GM21723 (cell line): ENCODE measurements around the gene CGA.
"Not testable (repeated sequence)": the region's sequence is repeated elsewhere in the genome, so short reads cannot be mapped to it uniquely, and the experiment has no call there.

Experiments
- ATAC-seq: cut with Tn5 transposase; IDR thresholded peaks from one replicate; pipeline ENCODE4 v1.9.1; 2021; ENCODE audit warnings: mild to moderate bottlenecking, moderate library complexity; ENCODE audit not compliant: unreplicated experiment

The CGA gene

DNA sequence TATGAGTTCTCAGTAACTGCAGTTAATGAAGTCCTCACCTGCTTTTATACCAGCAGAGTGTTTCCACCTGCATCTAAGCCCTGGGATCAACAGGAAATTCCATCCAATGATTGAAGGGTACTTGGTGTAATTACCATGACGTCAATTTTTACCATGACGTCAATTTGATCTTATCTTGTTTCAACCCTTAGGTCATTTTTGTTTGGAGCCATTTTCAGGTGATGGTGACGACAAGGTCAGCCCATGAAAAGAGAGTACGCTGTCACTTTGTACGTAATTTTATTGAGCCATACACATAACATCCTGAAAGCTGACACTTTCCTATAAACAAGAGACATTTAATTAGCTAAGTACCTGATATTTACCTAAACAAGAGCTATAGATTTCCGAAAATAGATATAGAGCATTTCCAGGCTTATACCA, at the start of gene CGA:
CGA (minus strand) TSS at position 20 of the 423 bp plus-strand sequence. CDS start 6,906 bp downstream, outside the sequence.
- ATAC-seq = no peak

DNA sequence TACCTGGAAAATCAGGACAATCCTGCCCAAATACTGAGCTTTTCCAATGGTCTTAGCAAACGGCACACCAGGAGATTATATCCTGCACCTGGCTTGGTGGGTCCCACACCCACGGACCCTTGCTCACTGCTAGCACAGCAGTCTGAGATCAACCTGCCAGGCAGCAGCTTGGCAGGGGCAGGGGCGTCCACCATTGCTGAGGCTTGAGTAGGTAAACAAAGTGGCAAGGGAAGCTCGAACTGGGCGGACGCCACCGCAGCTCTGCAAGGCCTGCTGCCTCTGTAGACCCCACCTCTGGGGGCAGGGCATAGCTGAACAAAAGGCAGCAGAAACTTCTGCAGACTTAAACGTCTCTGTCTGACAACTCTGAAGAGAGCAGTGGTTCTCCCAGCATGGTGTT, 45.0 kb upstream of the CGA start:
- ATAC-seq = not testable (repeated sequence)

DNA sequence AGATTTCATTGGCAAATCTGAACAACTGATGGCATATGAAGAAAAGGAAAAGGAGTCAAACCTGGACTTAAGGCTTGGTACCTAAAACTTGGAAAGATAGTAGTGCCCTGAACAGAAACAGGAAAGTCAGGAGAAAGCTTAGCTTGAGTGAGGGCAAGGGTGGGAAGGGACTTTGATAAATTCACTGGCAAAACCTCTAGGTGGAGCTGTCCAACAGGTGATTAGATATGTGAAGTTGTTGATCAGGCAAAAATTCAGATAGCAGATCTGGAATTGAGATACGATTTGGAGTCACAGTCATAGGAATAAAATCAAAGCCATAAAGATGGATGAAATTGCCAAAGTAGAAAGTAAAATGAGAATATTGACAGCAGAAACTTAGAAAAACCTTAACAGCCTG, 44.3 kb upstream of the CGA start:
- ATAC-seq = peak; percentile 63

DNA sequence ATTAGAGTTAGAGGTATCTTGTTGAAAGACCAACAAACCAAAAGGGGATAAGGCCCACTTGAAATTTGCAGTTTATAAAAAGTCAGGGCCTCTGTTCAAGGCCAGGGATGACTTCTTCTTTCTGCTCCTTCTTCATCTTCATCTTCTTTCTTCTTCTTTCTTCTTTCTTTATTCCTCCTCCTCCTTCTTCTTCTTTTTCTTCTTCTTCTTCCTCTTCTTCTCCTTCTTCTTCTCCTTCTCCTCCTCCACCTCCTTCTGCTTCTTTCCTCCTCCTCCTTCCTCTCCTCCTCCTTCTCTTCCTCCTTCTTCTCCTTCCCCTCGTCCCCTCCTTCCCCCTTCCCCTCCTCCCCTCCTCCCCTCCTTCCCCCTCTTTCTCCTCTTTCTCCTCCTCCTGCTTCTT, 42.1 kb upstream of the CGA start:
- ATAC-seq = no peak

DNA sequence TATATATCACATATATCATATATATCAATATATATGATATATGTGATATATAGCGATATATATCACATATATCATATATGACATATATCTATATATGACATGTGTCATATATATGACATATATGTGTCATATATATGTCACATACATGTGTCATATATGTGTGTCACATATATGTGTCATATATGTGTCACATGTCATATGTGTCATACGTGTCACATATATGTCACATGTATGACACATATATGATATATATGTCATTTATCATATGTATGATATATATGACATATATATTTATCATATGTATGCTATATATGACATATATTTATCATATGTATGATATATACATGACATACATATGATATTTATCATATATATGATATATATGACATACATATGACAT, 32.8 kb upstream of the CGA start:
- ATAC-seq = no peak

DNA sequence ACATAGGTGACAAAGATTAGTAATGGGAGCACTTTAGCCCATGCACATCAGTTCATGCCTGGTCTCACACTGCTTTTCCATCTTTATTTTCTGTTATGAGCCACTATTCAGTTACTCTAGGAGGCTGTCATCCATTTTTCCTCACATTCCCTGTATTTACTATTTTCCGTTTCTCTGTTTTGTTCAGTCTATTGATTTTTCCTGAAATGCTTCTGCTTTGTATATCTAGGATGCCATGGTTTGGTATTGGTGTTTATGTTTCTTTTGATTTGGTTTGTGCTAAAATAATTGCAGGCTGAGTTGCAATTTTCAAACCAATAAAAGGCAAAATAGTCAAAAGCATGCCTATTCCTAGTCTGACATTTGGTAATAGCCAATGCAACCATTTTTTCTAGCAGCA, 31.6 kb upstream of the CGA start:
- no peak for ATAC-seq

DNA sequence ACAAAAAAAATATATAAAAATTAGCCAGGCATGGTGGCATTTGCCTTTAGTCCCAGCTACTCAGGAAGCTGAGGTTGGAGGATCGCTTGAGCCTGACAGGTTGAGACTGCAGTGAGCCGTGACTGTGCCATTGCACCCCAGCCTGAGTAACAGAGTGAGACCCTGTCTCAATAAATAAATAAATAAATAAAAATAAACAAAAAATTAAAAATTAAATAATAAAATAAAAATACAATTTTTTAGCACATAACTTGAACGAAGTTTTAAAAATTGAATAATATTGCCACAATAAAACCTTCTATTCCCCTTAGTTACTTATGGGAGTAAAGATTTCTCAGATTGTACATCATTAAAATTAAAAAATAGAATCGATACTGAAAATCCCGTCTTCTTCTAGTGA, 29.2 kb upstream of the CGA start:
- no peak for ATAC-seq

DNA sequence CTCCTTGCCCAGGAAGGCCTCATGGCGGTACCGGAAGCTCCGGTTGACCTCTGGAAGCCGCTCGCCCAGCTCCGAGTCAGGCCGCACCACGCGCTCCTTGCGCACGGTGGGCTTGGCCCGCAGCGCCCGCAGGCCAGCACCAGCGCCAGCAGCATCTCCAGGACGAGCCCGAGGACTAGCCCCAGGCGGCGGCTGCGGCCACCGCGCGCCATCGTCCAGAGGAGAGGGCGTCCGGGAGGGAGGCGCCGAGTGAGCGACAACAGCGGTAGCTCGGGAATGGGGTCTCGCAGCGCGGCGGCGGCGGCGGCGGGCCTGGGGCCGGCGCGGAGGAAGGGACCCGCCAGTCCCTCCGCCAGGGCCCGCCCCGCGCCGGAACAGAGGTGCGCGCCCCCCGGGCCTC, 27.6 kb upstream of the CGA start:
- no peak for ATAC-seq

DNA sequence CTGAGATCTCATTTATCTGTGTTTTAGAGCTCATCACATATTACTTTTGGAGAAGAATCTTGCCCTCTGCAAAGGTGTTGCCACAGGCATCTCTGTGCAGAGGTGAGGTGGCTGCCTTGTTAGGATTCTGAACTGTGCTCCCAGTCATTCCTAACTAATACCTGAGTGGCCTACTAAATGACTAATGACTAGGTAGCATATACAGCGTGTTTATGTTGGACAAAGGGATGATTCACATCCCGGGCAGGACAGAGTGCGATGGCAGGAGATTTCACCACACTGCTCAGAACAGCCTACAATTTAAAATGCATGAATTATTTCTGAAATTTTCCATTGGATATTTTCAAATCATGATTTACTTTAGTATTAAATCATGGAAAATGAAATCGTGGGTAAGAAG, 23.1 kb upstream of the CGA start:
- ATAC-seq = no peak

DNA sequence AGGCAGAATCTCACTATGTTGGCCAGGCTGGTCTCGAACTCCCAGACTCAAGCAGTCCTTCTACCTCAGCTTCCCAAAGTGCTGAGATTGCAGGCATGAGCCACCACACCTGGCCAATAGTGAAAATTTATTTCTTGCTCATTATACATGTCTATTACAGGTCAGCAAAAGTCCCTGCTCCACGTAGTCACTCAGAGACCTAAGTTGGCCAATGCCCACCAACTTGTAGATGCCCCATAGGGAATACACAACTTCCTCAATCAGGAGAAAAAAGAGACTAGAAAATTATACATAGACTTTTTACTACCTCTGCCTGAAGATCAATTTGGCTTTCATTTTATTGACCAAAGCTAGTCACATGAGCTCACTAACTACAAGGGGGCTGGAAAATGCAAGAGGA, 22.0 kb upstream of the CGA start:
- ATAC-seq = no peak

DNA sequence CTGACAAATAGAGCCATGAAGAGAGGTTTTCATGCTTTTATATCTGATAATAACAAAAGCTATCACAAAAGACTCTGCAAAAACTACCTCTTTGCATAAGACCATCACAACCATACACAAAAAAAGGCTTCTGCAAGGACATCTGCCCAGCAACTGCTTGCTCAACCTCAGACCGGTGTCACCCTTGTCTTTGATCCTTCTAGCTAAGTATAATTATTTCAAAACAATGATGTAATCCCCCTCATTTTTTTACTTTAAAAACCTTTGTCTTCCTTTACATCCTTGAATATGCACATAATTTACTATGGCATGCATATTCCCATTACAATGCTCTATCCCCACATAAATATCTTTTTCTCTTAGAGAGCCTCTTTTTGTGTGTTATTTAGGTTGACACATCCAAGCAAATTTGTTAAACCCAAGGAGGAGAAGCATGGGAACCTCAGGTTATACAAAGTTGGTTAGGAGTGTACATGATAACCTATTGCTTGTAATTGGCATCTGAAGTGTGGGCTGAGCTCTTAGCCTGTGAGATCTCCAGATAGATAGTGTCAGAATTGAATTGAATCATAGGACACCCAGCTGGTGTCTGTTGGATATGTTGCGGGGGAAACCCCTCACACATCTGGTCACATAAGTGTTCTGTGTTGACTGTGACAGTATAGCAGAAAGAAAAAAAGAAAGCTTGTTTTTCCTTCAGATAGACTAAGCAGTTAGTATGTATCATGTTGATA, 20.7 kb upstream of the CGA start:
- ATAC-seq = peak; percentile 97

DNA sequence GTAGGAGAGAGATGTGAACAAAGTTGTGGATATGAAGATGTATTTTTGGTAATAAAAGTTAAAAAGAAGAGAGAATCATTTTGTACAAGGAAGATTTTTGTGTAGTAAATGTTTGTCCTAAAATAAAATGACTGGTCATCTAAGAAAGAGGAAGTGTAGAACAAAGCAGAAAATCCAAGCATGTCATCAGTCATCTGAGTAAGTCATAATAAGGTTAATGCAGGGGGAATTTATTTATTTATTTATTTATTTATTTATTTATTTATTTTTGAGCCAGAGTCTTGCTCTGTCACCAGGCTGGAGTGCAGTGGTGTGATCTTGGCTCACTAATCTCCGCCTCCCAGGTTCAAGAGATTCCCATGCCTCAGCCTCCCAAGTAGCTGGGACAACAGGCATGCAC, 15.7 kb upstream of the CGA start:
- ATAC-seq = no peak

DNA sequence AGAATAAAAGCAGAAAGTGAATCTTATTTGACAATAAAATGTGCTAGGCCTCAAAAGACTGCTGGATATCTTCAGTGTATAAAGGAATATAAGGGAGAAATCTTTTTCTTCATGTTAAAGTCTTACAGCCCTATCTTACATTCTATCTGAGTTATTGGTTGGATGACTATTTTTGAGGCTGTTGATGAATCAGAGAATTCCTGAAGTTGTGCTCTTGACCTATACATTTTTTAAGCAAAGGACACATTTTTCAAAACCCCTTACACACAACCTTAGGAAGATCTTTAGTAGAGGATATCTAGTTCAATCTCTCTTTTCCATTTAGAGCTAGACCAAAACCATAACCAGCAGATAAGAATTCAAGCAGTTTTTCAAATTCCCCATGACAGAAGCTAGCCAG, 10.9 kb upstream of the CGA start:
- no peak for ATAC-seq

DNA sequence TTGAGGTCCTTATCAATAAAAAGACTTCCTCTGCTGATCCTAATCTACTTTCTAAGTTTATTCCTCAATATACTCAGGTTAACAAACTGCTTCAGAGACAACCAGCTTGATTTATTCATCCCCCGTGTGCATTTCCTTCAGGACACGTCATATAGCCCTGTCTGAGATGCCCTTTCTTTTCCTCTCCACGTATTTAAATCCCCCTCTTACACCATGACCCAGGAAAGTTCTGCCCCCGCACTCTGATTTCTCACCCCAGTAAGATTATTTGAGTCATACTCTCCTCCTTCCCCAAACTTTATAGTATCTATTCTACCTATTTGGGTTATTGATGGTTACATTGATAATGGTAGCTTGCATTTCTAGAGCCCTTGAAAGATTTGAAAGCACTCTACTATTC, 9.8 kb upstream of the CGA start:
- ATAC-seq = no peak

DNA sequence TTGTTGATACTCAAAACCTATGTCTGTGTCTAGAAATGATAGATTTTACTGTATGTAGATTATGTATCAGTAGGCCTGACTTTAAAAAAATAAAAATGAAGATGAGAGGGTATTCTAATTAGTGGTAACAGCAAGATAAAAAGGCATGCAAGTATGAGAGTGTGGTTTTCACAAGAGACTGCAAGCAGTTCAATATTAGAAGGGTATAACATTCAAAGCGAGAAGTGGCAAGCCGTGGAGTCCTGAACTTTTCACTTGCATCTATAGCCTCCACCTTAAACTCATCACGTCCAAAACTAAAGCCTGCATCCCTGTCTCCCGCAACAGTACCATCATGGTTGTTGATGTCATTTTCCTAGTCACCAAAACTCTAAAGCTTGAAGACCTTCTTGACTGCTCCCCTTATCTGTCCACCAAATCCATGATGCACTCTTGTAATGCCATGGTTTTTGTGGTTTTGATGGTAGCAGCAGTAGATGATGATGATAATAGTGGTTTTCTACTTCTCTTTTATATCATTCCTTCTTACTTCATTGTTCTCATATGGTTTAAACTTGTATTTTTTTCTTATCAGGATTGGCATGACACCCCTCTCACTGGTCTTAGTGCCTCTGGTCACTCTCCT, 9.2 kb upstream of the CGA start:
- ATAC-seq = no peak

DNA sequence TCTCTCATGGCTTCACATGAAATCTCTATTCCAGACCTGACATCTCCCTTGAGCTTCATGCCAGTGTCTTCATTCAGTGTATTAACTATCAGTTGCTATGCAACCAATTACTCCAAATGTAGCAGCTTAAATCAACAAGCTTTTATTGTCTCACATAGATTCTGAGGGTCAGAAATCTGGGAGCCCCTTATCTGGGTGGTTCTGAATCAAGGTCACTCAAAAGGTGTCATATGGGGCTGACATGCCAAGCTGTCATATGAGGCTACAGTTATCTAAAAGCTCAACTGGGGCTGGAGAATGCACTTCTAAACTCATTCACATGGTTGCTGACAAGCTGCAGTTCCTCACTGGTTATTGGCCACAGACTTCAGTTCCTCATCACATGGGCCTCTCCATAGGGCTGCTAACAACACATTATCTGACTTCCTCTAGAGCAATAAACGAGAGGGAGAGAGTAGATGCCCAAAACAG, 7.3 kb upstream of the CGA start:
- no peak for ATAC-seq

DNA sequence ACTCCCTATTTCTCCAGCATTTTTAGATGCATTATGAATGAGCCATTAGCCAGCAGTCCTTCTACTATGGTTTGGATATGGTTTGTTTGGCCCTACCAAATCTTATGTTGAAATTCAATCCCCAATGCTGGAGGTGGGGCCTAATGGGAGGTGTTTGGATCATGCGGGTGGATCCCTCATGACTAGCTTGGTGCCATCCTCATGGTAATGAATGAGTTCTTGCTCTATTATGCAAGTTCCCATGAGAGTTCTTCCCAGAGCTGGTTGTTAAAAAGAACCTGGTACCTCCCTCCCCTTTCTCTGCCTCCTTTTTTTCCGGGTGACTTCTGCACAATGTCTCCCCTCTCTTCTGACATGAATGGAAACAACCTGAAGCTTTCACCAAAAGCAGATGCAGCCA, 6.2 kb upstream of the CGA start:
- no peak for ATAC-seq

DNA sequence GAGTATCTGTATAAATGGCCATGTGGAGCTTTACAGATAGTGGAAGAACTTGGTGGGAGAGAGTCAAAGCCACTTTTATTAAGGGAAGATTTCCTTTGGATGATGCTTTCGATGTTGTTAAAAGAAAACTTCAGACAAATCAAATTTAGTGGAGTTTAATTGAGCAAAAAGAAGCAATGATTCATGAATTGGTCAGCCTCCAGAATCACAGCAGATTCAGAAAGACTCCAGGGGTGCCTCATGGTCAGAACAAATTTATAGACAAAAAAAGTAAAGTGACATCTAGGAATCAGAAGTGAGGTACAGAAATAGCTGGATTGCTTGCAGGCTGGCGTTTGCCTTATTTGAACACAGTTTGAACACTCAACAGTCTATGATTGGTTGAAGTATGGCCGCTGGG, 5.3 kb upstream of the CGA start:
- no peak for ATAC-seq

DNA sequence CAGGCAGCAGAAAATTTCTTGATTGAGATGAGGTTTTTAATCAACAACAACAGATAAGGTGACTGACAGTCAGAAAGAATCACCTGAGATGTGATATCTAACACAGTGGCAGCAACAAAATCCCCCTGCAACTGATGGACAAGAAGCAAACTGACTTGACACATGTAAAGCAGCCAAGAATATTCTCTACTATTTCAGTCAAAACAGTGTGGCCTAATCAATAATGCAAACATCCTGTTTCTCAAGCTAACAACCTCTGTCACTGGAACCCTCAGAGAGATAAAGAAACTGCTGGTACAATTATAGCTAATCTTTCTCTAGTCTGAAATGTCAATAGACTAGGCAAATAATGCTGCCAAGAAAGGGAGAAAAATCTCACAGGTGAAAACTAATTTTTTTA, 4.6 kb upstream of the CGA start:
- peak; percentile 91 for ATAC-seq

DNA sequence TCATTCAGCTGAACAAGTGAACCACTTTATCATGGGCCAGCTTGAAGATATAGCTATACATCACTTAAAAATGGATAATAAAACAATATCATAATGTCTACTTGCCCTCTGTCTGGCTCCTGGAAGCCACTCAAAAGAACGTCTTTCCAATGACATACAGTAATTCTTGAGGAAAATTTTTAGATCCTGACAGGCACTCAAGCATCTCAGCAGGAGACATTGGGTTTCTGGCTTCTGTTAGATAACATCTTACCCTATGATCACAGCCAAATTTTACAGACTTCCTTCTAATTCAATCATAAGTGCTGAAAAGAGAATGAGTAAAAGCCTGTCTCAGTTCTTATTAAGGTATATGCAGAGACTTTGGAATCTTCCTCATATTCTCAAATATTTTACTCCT, 330 bp downstream of the CGA start:
- ATAC-seq = no peak

DNA sequence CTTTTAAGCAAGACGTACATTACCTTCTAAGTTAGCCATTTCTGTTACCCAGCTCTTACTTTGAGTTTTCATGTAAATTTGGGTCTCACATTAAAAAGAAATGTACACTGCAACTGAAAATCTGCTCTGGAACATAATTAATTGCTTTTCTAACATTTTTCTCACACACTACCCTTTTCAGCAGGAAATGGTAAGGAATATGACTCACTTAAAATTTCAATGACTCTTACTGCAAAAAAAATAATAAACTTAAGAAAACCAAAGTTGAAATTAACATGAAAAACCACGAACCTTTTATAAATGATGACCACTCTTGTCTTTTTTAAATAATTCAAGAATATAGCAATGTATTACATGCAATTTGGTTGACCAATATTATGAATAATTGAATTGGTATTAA, 1.3 kb downstream of the CGA start:
- ATAC-seq = no peak

DNA sequence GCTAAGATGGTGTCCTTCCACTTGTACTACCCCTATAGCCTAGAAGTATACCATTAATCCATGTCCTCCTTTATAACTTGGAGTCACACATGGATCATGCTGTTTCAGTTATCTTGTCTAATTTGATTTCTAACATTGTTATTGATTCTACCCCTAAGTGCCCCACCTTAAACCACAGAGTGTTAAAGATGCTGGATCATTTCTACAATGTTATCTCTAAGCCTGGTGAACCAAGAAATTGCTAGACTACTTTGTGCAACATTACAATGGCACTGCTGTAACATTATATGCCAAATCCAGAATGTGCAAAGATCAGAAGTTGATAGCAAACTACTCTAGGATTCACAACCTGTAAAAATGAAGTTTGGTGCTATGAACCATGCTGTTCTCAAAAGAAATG, 1.7 kb downstream of the CGA start:
- ATAC-seq = no peak

DNA sequence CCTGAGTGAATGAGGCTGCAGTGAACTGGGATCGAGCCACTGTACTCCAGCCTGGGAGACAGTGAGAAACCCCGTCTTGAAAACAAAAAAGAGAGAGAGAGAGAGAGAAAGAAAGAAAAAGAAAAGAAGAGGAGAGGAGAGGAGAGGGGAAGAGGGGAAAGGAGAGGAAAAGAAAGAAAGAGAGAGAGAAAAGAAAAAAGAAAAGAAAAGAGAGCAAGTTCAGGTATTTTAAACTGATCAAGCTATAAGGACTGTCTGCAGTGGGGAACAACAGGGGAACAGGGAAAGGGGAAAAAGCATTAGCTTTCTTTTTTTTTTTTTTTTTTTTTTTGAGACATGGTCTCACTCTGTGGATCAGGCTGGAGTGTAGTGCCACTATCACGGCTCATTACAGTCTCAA, 2.5 kb downstream of the CGA start:
- ATAC-seq = no peak
